ENCODE measurements around the gene SUSD2.

DNA sequence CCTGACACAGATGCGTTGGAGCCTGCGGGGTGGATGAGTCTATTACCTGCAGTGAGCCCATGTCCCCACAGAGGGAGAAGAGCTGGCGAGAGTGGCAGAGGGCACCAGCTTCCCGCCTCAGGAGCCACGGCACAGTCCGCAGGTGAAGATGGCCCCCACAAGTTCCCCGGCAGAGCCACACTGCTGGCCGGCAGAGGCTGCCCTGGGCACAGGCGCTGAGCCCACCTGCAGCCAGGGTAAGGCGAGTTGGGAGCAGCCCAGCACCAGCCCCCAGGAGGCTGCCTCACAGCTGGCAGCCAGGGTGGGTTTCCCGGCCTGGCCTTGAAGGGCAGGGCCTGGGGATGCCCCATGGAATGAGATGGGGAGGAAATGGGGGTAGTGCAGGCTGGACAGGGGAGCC is 5.2 kb upstream of the SUSD2 start:
- no peak for TF ChIP-seq EZH2phosphoT487 (IDR thresholded peaks at IDR 0.05; ENCODE audit: borderline replicate concordance, low read depth, low read length)
- TF ChIP-seq, protein P1, sequence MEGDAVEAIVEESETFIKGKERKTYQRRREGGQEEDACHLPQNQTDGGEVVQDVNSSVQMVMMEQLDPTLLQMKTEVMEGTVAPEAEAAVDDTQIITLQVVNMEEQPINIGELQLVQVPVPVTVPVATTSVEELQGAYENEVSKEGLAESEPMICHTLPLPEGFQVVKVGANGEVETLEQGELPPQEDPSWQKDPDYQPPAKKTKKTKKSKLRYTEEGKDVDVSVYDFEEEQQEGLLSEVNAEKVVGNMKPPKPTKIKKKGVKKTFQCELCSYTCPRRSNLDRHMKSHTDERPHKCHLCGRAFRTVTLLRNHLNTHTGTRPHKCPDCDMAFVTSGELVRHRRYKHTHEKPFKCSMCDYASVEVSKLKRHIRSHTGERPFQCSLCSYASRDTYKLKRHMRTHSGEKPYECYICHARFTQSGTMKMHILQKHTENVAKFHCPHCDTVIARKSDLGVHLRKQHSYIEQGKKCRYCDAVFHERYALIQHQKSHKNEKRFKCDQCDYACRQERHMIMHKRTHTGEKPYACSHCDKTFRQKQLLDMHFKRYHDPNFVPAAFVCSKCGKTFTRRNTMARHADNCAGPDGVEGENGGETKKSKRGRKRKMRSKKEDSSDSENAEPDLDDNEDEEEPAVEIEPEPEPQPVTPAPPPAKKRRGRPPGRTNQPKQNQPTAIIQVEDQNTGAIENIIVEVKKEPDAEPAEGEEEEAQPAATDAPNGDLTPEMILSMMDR (conservative IDR thresholded peaks at IDR 0.05; ENCODE audit: low read length), result no peak
